HFF-Myc (cell line): ENCODE data around the gene AGAP3.

Experiments
- DNase-seq: peaks from one replicate; pipeline ENCODE4 v3.0.0-alpha.2; 2011; ENCODE audit warnings: low read depth; ENCODE audit errors: extremely low read depth
- H3K4me3 ChIP-seq: replicated peaks from 2 replicates; pipeline ENCODE4 v1.5.1; 2011; ENCODE audit warnings: low read depth, mild to moderate bottlenecking, control low read depth, low read length
- TF ChIP-seq, protein P1 (sequence below): IDR thresholded peaks from 2 replicates; pipeline ENCODE4 v1.5.1; 2012; ENCODE audit warnings: mild to moderate bottlenecking, low read depth, low read length, control low read depth; ENCODE audit errors: missing control alignments

The AGAP3 gene

DNA sequence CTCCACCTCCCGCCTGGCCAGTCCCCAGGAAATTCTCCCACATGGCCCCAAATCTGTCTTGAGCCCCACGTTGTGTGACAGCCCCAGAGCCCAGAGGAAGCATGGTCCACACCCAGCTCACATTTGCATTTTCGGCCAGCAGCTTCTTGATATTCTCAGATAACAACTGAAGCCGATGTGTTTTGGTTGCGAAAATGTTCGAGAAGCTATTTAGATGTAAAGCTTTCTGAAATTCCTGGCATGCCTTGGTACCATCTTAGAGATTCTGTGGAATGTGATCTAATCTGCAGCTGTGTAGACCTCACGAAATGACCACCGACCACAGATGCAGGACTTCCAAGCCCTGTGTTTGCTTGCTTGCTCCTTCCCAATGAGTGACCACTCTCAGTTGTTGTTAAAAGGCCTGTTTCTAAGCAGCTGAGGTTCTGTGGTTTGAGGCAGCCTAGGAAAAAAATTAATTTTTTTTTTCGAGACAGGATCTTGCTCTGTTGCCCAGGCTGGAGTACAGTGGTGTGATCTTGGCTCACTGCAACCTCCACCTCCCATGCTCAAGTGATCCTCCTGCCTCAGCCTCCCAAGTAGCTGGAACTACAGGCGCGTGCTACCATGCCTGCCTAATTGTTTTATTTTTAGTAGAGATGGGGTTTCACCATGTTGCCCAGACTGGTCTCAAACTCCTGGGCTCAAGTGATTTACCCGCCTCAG lies 18.1 kb upstream of the AGAP3 start:
- TF ChIP-seq, protein P1, sequence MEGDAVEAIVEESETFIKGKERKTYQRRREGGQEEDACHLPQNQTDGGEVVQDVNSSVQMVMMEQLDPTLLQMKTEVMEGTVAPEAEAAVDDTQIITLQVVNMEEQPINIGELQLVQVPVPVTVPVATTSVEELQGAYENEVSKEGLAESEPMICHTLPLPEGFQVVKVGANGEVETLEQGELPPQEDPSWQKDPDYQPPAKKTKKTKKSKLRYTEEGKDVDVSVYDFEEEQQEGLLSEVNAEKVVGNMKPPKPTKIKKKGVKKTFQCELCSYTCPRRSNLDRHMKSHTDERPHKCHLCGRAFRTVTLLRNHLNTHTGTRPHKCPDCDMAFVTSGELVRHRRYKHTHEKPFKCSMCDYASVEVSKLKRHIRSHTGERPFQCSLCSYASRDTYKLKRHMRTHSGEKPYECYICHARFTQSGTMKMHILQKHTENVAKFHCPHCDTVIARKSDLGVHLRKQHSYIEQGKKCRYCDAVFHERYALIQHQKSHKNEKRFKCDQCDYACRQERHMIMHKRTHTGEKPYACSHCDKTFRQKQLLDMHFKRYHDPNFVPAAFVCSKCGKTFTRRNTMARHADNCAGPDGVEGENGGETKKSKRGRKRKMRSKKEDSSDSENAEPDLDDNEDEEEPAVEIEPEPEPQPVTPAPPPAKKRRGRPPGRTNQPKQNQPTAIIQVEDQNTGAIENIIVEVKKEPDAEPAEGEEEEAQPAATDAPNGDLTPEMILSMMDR, result no peak
- DNase-seq, result no peak
- H3K4me3 ChIP-seq, result no peak overlapping the region

DNA sequence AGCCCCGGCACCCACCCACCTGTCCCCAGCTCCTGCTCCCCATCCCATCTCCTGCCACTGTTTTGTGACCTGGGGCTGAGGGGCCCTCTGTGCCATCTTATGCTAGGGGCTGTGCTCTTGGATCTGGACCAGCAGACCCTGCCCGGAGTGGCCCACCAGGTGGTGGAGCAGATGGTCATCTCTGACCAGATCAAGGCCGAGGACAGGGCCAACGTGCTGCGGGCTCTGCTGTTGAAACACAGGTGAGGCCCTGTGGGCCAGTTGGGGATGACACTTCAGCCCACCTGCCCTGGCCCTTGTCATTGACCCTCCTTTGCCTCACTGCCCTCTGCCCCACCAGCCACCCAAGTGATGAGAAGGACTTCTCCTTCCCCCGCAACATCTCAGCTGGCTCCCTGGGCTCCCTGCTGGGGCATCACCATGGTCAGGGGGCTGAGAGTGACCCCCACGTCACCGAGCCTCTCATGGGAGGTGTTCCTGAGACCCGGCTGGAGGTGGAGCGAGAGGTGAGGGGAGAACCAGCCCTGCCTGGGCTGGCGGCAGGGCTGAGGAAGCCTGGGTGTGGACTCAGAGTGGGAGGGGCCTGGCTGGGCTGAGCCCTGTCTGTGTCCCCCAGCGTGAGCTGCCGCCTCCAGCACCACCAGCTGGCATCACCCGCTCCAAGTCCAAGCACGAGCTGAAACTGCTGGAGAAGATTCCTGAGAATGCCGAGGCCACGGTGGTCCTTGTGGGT lies 16.3 kb upstream of the AGAP3 start:
- no peak overlapping the region for H3K4me3 ChIP-seq
- TF ChIP-seq, protein P1, result no peak
- no peak for DNase-seq

DNA sequence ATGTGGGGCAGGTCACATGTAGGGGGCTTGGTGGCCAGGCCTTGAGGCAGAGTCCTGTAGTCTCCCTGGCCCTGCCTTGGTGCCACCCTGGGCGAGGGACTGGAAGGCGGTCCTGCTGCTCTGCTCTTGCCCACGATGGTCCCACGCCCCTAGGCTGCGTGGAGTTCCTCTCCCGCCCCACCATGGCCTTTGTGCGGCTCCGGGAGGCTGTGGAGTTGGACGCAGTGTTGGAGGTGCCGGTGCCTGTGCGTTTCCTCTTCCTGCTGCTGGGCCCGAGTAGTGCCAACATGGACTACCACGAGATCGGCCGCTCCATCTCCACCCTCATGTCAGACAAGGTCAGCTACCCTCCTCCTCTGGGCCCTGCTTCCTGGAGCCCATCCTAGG lies 15.7 kb upstream of the AGAP3 start:
- no peak for DNase-seq
- H3K4me3 ChIP-seq, result no peak overlapping the region
- TF ChIP-seq, protein P1, result no peak

DNA sequence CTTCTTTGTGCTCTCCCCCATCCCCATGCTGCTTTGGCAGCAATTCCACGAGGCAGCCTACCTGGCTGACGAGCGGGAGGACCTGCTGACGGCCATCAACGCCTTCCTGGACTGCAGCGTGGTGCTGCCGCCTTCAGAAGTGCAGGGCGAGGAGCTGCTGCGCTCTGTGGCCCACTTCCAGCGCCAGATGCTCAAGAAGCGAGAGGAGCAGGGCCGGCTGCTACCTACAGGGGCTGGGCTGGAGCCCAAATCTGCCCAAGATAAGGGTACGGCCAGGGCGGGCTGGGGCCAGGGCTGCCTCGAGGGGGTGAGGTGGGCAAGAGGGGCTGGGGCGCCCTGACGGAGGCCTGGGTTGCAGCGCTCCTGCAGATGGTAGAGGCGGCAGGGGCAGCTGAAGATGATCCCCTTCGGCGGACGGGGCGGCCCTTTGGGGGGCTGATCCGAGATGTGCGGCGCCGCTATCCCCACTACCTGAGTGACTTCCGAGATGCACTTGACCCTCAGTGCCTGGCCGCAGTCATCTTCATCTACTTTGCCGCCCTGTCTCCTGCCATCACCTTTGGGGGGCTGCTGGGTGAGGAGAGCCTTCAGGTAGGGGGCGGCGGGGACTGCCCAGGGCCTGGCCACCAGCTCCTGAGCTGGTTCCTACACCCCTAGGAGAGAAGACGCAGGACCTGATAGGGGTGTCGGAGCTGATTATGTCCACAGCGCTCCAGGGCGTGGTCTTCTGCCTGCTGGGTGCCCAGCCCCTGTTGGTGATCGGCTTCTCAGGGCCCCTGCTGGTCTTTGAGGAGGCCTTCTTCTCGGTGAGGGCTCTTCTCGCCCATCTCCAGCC lies 15.0 kb upstream of the AGAP3 start:
- no peak overlapping the region for H3K4me3 ChIP-seq
- DNase-seq, result no peak
- TF ChIP-seq, protein P1, result no peak

DNA sequence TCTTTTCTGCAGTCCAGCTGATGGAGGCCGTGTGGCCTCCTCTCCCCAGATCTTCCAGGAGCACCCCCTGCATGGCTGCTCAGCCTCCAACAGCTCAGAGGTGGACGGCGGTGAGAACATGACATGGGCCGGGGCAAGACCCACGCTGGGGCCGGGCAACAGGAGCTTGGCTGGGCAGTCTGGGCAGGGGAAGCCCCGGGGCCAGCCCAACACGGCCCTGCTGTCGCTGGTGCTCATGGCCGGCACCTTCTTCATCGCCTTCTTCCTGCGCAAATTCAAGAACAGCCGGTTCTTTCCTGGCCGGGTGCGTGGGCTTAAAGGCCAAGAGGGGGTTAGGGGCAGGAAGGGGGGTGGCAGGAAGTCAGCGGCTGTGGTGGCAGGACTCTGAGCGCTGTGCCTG lies 12.3 kb upstream of the AGAP3 start:
- H3K4me3 ChIP-seq, result no peak overlapping the region
- TF ChIP-seq, protein P1, result no peak
- DNase-seq, result no peak

DNA sequence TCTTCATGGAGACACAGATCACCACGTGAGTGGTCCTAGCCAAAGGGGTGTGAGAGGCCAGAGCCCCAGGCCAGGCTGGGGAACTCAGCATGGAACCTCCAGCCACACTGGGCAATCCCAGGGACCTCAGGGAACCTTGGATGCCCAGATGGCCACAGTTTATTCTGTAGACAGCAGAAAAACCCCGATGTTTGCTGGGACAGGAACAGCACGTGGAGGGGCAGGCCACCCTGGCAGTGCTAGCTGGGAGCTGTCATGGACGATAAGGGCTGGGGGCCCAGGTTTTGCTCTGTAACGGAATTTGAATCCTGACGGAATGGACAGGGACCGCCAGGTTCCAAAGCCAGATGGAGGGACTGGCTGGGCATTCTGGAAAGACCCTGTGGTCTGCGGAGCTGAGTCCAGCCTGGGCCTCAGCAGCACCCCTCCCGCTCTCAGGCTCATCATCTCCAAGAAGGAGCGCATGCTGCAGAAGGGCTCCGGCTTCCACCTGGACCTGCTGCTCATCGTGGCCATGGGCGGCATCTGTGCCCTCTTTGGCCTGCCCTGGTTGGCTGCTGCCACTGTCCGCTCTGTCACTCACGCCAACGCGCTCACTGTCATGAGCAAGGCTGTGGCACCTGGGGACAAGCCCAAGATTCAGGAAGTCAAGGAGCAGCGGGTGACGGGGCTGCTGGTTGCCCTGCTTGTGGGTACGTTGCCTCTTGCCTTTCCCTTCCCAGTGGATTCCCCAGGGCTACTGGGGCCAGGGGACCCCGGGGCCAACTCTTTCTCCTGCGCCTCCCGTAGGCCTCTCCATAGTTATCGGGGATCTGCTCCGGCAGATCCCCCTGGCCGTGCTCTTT lies 11.2 kb upstream of the AGAP3 start:
- TF ChIP-seq, protein P1, result no peak
- DNase-seq, result no peak

More for the DNA sequence above, 11.2 kb upstream of the AGAP3 start:
- no peak overlapping the region for H3K4me3 ChIP-seq
